DMS114 treated with DMSO at 0.1 percent for 48 hours (cell line): ENCODE results near the gene PGA5.
"Not testable (repeated sequence)": the region's sequence is repeated elsewhere in the genome, so short reads cannot be mapped to it uniquely, and the experiment has no call there.

Source experiments
- DNase-seq: peaks from one replicate; lab custom pipeline; 2025; ENCODE audit not compliant: unreplicated experiment; lab: John Stamatoyannopoulos, UW

The PGA5 gene

GRCh38 chr11:61226457-61227137 is 14.4 kb upstream of the PGA5 start:
- not testable (repeated sequence) for DNase-seq

DNA sequence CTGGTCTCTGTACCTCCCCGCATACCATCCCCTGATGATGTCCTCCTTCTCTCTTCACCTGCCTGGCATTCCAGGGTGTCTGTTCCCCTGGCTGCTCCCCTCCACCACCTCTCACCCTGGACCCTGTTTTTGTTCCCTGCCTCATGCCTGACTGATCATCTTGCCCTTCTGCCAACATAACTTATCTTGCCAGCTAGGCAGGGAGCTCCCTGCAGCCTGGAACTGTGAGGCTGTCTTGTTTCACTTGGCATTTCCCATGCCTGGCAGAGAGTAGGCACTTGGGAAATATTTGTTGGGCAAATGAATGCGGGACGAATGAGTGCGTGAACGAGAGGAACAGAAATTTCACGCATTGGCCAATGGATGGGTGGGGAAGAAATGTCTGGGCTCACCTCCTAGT is 11.5 kb upstream of the PGA5 start:
- not testable (repeated sequence) for DNase-seq

DNA sequence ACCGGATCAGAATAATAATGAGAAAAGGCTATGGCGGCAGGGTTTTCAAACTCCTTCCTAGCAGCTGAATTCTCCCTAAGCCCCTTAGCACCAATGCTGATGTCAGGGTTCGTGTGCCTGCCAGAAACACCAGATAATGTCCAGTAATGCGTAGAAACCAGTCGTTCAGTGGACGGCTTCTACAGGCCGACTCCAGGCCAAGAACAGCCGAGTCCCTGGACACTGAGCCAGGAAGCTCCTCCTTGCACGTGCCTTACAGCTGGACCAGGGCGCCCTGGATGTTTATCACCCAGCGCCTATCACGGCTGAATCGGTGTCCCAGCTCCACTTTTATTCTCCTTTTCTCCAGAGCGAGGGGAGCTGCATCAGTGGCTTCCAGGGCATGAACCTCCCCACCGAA is 9.9 kb upstream of the PGA5 start:
- not testable (repeated sequence) for DNase-seq

DNA sequence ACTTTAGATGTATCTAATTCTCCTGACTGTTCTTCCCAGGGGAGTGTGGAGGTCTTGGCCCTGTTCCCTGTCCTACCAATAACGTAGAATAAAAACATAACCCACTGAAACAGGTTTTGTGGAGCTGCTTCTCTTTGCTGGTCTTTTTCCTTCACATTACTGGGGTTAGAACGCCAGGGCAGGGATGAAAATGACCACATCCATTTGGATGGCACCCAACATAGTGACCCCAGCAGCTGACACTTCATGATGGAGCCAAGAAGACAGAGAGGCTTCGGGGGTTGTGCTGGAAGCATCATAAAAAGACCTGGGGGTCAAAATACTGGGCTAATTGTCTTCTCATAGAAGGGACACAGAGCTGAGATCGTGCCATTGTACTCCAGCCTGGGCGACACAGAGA is 9.4 kb upstream of the PGA5 start:
- DNase-seq = not testable (repeated sequence)

GRCh38 chr11:61232548-61233145 is 8.3 kb upstream of the PGA5 start:
- not testable (repeated sequence) for DNase-seq

- DNase-seq = not testable (repeated sequence)
Measured at GRCh38 chr11:61237130-61237529, 3.8 kb upstream of the PGA5 start.

- not testable (repeated sequence) for DNase-seq
Measured at GRCh38 chr11:61240288-61240687, 687 bp upstream of the PGA5 start.

GRCh38 chr11:61241526-61241925 is 551 bp downstream of the PGA5 start:
- not testable (repeated sequence) for DNase-seq

- DNase-seq = not testable (repeated sequence)
Measured at GRCh38 chr11:61245284-61245964, 4.4 kb downstream of the PGA5 start.

DNA sequence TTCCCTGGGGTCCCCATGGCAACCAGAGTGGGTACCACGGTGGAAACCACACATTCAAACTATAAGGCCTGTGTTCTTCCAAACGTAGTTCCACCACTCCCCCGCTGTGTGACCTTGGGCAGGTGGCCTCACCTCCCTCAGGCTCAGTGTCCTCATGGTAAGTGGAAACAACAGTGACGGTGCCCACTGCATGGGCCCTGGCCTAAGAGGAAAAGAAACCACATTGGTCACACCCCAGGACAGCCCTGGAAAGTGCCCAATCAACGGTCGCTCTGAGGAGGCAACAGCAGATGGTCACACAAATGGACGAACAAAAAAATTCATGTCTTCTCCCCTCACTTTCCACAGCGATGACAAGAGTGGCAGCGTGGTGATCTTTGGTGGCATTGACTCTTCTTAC is 7.1 kb downstream of the PGA5 start:
- not testable (repeated sequence) for DNase-seq

GRCh38 chr11:61249201-61249600 is 8.2 kb downstream of the PGA5 start:
- not testable (repeated sequence) for DNase-seq

- DNase-seq = not testable (repeated sequence)
Measured at GRCh38 chr11:61250796-61251765, 10.1 kb downstream of the PGA5 start.

DNA sequence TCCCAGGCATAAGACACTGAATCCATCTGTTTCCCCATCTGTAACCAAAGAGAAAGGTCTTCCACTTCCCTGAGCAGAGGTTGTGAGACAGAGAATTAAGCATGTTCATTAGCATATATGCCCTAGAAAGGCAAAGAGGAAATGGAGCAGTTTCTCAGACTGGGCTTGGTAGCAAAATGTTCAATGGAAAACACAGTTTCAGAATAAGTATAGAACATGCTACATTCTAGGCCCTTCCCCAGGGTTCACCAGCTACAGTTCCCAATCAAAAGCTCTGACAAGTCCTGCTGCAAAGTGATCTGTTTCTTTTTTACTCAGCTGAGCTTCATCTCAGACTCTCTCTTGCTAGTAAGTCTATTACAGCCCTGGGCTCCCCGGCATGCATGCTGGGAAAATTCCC is 11.4 kb downstream of the PGA5 start:
- not testable (repeated sequence) for DNase-seq

- peak; percentile 65 for DNase-seq
Measured at GRCh38 chr11:61254403-61255025, 13.5 kb downstream of the PGA5 start.

GRCh38 chr11:61256710-61257482 is 15.9 kb downstream of the PGA5 start:
- DNase-seq = no peak

DNA sequence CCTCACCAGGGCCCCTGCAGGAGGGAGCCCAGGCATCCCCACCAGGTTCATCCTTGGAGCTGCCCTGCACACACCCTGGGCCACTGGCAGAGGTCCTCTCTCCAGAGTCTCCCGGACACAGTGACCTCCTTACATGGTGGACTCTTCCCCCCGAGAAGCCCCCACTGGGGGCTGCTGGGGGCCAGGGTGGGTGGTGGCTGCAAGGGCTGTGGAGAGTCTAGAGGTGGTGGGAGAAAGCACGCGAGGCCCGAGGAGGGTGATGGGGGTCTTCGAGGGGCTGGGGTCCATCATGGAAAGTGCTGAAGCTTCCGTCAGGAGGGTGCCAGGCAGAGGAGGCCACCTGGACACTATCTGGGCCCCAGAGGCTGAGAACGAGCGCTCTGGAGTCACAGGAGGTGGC is 17.6 kb downstream of the PGA5 start:
- no peak for DNase-seq

DNA sequence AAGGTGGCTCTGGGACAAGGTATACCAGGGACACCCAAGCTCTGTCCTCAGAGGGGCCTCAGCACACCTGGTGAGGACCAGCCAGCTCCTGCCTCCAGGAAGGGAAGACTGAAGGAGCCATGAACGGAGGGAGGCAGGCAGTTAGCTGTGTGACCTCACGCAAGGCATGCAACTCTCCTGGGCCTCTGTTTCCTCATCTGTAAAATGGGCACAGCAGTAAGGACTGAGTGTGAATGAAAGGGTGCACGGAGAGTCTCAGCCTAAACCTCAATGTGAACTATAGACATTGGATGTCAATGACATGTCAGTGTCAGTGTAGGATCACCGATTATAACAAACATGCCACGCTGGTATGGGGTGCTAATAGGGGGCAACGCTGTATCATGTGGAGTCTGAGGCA is 18.4 kb downstream of the PGA5 start:
- DNase-seq = no peak

GRCh38 chr11:61264371-61264770 is 23.4 kb downstream of the PGA5 start:
- DNase-seq = no peak

DNA sequence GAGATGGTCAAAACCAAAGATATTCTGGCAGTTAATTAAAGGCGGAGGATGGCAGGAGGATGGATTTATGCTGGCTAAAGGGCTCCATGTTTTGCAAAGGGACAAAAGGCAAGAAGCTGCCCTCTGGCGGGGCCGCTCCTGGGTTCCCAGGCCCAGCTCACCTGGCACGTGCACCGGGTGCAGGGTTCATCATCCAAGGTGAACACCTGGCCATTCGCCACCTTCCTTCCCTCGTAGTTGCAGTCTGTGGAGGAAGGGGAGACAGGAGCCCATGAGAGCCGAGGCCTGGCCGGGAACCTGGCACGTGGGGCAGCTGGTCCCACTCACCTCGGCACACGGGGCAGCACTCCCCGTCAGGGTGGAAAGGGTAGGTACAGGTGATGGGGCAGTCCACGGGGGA is 23.8 kb downstream of the PGA5 start:
- no peak for DNase-seq

DNA sequence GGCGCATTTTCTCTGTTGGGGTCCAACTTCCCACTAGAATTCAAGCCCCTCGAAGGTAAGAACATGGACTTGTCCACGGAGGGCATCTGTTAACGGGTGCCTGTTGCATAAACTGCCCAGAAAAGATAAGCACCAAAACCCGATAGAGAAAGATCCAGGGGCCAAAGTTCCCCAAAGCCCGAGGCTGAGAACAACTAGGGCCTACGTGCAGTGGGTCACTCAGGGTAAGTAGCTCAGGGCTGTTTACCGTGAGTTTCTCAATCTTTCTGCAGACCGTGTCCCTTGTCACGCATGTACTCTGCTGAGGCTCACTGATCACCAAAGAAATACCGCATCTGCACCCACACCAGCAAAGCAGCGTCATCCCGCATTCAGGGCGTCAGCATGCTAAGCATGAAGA is 24.4 kb downstream of the PGA5 start:
- DNase-seq = no peak
